T-helper 2 cell treated with Interferon-gamma antibody and Interleukin-4, amounts not matched to agents 100 ng/mL and 5 ng/mL, for 36 hours (primary cell): ENCODE measurements around the gene ZNF609. TPM values are rescaled to one million over a fixed set of nuclear protein-coding genes. Genes with fewer than 3 reads are reported as not detected.
"Not testable (repeated sequence)": the region's sequence is repeated elsewhere in the genome, so short reads cannot be mapped to it uniquely, and the experiment has no call there.

ENCODE experiments used
- intact Hi-C: fragments of 100-400 bp; cut with micrococcal nuclease; formaldehyde crosslinking; loops from one replicate; pipeline ENCODE4 v1.15.1; 2023
- total RNA-seq: library from RNA; stranded (reverse); gene quantifications from 2 replicates; pipeline ENCODE4 v1.2.3, GENCODE V29; 2022

Gene ZNF609
- total RNA-seq, 1 donor from 2014 or later, result 46.5 TPM

DNA sequence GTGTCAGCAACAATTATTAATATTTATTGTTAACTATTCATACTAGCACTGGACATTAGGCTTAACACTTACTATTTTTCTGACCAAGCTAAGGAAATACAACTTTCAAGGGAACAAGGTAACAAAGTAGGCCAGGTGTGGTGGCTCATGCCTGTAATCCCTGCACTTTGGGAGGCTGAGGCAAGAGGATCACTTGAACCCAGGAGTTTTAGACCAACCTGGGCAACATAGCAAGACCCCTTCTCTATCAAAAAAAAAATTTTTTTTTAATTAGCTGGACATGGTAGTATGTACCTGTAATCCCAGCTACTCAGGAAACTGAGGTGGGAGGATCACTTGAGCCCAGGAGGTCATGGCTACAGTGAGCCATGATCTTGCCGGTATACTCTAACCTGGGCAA lies 183.3 kb downstream of the ZNF609 start:
- intact Hi-C loops, result no loop called here

DNA sequence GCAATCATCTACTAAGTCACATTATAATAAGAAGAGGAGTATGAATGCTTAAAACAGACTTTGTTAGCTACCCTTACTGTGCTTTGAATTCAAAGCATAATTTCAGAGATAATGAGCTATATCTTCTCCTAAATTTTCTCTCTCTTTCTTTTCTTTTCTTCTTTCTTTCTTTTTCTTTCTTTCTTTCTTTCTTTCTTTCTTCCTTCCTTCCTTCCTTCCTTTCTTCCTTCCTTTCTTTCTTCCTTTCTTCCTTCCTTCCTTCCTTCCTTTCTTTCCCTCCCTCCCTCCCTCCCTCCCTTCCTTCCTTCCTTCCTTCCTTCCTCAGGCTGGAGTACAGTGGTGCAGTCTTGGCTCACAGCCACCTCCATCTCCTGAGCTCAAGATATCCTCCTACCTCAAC lies 184.4 kb downstream of the ZNF609 start:
- intact Hi-C loops, result not testable (repeated sequence)

DNA sequence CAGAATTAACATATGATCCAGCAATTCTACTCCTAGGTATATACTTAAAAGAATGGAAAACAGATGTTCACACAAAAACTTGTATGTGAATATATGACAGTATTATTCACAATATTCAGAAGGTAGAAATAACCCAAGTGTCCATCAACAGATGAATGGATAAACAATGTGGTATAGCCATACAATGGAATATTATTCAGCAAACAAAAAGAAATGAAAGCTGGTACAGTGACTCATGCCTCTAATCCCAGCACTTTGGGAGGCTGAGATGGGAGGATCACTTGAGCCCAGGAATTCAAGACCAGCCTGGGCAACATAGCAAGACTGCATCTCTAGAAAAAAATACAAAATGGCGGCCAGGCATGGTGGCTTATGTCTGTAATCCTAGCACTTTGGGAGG lies 185.6 kb downstream of the ZNF609 start:
- intact Hi-C loops, result no loop called here

DNA sequence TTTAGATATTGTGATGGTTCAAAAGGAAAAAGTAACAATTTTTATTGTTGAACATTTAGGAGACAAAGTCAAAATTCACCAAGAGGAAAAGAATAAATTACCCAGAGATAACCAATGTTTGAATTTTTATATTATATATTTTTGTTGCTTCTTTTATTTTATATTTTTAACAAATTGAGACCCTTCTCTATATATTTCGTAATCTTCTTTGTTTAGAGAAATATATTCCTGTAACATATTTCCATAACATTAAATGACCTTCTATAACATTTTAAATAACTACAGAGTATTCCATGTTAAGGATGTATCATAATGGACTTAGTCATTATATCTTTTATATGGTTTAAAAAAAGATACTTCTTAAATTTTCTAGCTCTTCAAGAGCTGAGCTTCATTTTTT lies 187.0 kb downstream of the ZNF609 start:
- intact Hi-C loops, result no loop called here

DNA sequence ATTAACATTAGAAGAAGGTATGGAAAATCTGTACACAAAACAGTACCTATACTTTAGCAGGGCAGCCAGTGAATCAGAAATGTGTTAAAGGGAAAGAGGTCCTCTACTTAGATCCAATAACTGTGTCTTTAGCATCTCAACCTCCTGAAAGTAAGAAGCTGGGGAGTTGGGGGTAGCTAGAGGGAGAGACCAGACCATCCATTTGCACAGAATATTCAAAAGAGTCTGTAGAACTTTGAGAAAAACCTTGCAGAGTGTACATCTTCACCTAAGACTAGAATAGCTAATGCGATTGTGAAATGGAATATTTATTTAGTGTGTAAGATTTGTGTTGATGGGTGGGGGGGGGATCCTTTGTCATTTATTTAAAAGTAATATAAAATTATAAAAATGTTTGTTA lies 190.2 kb downstream of the ZNF609 start:
- intact Hi-C loops, result loop anchor here (5.0 to 10.0 kb wide), 2 partner anchors 56 to 218 kb away; no protein-coding TSS in a partner anchor

DNA sequence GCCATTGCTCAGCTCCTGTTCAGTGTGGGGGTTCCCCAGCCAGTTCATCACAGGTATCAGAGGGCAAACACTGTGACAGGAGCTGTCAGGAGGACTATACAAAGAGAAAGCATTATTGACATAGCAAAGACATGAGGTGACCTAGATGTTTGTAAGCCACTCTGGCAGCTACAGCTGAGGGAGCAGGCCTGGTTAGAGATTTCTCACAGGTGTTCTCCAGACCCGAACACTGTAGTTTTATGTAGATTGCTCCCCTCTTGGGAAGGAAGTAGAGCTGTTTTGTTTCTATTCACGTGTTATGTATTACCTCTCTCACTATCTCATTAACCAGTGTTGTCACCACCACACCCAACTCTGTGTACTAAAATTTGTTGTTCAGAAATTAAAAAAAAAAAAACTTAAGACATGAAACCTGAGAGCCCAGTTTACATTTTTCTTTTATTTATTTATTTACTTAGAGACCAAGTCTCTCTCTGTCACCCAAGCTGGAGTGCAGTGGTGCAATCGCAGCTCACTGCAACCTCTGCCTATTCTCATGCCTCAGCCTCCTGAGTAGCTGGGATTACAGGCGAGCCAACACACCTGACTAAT lies 191.3 kb downstream of the ZNF609 start:
- intact Hi-C loops, result loop anchor here (5.0 to 10.0 kb wide), 2 partner anchors 57 to 219 kb away; no protein-coding TSS in a partner anchor

DNA sequence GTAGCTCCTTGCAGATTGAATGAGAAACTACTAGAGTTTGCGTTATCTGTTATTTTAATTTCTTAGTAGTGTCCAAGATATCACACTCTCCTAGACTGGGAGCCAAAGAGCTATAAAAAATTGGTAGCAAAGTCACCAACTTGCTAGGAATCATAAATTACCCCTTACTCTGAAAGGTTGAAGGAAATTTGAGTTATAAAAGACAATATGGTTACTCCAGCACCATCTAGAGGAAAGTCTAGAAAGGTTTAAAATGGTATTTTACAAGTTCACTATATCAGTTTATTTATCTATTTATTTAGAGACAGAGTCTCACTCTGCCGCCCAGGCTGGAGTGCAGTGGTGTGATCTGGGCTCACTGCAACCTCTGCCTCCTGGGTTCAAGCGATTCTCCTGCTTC lies 193.4 kb downstream of the ZNF609 start:
- intact Hi-C loops, result loop anchor here (5.0 to 10.0 kb wide), 2 partner anchors 59 to 221 kb away; no protein-coding TSS in a partner anchor

DNA sequence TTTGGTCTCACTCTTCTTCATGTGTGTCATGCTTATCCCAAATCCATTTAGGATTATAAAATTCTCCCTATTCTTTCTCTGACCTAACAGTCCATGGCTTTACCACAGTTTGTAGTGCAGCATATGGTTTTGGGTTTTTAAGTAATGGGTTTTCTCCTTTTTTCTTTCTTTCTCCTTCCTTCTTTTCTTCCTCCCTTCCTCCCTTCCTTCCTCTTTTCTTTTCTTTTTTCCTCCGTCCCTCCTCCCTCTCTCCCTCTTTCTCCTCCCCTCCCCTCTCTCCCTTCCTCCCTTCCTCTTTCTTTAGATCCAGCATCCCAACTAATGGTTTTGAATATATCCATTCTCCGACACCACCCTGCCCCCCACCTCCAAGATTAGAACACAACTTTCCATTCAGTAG lies 196.1 kb downstream of the ZNF609 start:
- intact Hi-C loops, result loop anchor here (10.0 kb wide), 1 partner anchor 62 kb away; no protein-coding TSS in a partner anchor

DNA sequence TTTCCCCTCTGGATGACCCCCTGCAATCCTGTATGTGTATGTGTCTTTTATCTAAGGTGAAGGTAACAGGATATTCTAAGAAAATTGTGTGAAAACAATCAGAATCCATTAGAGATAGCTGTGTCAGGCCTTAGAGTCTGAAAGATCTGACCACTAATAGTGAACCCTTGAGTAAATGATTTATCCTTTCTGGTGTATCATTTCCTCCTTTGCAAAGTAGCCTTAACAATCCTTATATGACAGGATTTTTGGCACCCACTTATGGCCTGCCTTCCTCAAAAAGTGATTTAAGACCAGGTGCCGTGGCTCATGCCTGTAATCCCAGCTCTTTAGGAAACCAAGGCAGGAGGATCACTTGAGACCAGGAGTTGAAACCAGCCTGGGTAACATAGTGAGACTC lies 204.8 kb downstream of the ZNF609 start:
- intact Hi-C loops, result no loop called here

DNA sequence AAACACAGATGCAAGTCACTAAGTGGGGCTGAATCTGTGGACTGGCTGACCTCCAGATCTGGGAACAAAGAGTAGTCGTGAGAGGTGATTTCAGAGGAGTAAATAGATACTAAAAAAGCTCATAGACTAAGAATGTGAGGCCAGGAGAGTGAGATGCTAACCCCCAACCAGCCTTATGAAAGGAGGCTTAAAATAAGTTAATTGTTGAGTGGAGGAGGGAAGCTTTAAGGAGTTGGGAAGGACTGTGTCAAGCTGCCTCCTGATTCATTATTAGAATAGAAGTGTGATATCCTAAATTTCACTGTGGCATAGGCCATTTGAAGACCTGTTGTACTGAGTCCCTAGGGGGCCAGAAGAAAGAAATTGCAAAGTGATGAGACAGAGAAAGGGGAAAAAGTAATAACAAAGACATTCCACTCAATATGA lies 207.4 kb downstream of the ZNF609 start:
- intact Hi-C loops, result no loop called here

DNA sequence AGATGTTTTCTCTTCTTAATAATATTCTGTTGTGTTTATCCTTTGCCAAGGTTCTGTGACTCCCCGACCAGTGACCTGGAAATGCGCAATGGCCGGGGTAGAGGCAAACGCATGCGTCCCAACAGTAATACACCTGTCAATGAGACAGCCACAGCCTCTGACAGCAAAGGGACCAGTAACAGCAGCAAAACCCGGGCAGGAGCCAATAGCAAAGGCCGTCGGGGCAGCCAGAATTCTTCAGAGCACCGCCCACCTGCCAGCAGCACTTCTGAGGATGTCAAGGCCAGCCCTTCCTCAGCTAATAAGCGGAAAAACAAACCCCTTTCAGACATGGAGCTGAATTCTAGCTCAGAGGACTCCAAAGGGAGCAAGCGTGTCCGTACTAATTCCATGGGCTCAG lies 213.5 kb downstream of the ZNF609 start:
- intact Hi-C loops, result no loop called here

DNA sequence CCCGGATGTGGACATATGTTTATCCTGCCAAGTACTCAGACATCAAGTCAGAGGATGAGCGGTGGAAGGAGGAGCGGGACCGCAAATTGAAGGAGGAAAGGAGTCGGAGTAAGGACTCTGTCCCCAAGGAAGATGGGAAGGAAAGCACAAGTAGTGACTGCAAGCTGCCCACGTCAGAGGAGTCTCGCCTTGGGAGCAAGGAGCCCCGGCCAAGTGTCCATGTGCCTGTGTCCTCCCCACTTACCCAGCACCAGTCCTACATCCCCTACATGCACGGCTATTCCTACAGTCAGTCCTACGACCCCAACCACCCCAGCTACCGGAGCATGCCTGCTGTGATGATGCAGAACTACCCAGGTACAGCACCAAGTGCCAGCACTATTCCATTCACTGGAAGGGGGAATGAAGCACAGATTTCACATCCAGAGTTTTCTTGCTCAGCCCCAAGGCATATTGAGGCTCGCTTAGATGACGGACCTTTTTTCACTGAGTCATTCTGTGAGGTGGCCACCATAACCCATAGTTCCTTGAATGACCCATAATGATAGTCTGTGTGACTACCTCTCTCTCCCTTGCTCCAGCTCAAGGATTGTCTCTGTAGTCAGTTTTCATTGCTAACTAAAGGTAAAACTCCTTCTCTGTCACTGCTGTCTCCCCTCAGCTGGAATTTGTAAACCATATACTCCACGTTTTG lies 217.9 kb downstream of the ZNF609 start:
- intact Hi-C loops, result no loop called here

DNA sequence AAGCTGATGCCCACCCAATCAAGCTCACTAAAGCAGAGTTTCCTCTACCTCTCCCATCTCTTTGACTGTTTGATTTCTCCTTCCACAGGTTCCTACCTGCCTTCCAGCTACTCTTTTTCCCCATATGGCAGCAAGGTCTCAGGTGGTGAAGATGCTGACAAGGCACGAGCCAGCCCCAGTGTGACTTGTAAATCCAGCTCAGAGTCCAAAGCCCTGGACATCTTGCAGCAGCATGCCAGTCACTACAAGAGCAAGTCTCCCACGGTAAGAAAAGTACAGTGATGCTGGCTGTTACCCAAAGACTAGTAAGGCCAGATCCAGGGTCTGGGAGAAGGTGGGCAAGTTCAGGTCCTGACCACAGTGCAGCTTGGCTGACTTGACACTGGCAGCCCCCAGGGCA lies 219.7 kb downstream of the ZNF609 start:
- intact Hi-C loops, result no loop called here

DNA sequence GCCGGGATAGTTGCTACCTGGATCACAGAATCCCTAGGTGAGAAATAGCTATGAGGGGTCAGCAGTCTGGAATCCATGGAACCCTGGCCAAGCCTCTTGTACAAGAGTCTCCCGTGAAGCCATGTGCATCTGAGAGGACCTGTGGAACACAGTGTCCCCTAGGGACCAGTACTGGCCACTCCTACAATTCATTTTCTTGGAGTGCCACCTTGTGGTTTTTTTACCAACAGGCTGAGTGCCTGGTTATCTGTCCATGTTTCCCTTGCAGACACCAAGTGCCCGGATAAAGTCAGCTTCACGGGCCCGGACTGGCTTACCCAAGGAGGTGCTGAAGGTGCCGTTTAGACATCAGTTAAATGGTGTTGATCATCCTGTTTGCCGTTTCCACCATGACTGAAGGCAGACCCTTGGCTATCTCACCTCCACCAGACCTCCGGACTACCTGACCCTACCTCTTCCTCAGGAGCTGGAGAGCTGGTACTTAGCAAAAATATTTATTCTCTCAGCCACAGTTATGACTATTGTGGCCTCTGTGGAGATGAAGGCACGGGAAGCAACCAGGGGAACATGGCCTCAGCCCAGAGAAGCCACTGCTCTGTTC lies 221.1 kb downstream of the ZNF609 start:
- intact Hi-C loops, result no loop called here

DNA sequence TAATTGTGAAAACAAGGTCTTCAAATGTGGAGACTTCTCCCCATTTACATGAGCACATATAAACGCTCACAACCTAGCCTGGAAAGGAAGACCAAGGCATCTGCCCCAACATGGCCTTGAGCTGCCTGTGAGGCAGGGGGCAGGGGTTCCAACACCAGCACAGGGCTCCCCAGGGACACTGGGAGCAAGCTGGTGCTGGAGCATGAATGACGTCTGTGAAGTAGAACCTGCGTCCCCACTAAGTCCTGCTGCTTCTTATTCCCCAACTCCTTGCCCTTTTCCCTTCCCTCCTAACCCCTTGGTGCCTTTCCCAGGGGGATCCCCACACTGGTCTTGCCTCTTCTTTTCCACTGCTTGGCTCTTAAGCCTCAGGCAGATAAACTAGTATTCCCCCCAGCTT lies 221.9 kb downstream of the ZNF609 start:
- intact Hi-C loops, result no loop called here

DNA sequence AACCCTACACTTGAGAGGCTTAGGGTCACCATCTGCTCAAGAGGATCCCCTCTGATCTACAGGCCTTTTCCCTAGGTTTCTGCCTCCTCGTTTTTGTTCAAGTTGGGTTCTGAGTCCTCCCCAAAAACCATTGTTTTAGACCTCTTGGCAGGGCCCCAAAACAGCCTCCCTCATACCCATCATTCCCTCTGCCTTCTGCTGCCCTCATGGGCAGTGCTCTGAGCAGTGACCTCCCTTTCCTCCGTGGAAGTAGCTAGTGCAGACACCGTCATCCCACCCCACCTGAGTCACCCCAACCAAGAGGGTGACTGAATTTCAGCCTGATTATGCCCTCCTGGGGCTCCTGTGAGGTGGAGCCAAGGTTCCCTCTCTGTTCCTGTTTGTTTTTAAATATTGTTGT lies 223.0 kb downstream of the ZNF609 start:
- intact Hi-C loops, result no loop called here

DNA sequence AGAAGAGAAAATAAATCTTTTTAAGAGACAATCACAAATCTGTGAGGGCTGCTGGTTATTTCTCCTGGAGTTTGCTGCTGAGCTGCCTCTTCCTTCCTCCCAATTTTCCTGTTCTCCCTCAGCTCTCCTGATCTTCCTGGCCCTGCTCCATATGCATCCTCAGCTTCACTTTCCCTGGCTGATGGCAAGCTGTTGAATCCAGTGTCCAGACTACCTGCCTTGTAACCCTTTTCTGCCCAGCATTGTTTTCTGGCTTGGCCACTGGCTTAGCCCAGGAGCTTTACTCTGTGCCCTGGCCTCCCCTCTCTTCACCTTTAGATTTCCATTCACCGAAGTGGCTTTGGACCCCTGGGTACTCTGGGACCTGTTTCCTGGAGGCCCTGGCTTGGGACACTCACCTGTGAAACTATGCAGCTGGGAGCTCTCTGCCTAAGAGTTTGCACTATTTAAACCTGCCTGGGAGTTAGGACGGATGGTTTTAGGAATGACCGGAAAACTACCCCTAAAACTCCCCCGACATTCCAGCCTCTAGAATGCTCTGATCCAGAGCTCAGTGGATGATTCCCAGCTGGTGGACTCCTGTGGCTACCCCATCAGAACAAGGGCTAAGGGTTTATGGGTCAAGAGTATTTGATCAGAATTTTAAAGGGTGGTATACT lies 225.0 kb downstream of the ZNF609 start:
- intact Hi-C loops, result no loop called here

DNA sequence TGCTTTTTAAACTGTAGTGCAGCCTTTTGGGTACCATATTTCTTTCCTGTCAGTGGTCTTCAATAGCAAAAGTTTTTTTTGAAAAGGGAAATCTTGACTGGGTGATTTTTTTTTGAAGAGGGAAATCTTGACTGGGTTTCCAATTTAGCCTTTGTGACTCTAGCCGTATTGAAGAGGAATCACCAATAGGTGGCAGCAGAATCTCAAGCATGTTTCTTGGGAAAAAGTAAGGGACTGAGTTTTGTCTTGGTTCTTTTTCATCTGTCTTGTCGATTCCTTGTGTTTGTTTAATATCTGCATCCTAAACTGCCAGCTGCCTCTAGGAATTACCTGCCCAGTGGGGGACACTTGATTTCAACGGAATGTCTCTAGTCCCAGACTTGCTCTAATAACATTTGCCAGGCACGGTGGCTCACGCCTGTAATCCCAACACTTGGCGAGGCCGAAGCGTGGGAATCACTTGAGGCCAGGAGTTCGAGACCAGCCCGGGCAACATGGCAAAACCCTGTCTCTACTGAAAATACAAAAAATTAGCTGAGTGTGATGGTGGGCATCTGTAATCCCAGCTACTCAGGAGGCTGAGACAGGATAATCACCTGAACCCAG lies 225.9 kb downstream of the ZNF609 start:
- intact Hi-C loops, result loop anchor here (2.0 kb wide), 1 partner anchor 43 kb away; no protein-coding TSS in a partner anchor

DNA sequence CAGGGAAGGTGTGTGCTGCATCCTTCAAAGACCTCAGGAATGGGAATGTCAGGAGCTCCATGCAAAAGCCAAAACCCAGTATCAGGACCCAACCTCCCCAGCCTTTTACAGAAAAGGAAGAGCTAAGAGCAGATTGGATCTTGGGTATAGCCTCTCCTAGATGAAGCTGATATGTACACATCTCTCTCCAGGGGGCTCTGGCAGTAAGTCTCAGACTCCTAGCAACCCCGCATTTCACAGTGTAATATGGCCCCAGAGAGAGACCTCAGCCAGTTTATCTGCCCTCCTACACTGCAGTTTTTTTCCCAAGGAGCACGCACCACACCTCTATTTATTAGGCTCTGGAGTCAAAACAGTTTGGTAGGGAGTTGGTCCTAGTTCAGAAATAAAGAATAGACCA lies 226.8 kb downstream of the ZNF609 start:
- intact Hi-C loops, result loop anchor here (2.0 kb wide), 1 partner anchor 42 kb away; no protein-coding TSS in a partner anchor

DNA sequence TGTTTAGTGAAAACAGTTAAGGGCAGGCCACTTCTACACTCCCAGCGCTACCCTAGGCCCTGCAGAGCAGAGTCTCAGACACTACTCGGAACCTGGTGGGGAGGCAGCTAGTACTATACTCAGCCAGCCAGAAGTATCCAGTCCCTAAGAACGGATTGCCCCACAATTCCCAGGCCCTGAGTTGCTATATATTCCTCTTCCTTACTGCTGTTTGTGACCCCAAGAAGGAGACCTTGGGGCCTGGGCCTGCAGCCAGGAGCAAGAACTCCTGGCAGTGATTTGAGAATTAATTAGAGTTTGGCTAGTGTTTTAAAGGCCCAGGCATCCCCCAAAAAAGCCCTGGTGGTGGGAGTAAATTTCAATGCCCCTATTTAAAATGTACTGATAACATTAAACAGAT lies 227.3 kb downstream of the ZNF609 start:
- intact Hi-C loops, result loop anchor here (2.0 kb wide), 1 partner anchor 41 kb away; no protein-coding TSS in a partner anchor

DNA sequence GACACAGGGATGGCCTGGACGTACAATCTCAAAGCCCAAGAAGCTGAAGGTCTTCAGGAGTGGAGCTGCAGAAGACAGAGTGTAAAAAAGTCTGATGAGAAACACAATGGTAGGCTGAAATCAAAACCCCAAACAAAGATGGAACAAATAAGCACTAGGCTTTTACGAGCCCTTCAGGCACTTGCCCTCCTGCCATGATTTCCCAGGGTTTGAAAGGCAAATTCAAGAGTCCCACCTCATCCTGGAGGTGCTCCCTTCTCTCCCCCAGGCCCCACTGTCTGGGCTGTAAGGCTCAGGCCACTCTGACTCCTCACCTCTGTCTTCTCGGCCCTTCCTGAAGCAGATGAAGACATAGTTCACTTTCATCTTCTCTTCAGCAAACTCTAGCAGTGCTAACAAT lies 228.4 kb downstream of the ZNF609 start:
- intact Hi-C loops, result no loop called here
